Ovary (tissue), 9 donors: ENCODE data around the gene SCD. TPM values are rescaled to one million over a fixed set of nuclear protein-coding genes. Genes with fewer than 3 reads are reported as not detected.

Source experiments
- DNase-seq, 5 donors: peaks; one replicate each; pipeline ENCODE4 v3.0.0-alpha.2; 2019 to 2020
- H3K27ac ChIP-seq, 2 donors: fragments of 200-600 bp; one replicate each; pipeline versions ENCODE4 v1.5.1 to v1.8.0; 2019 to 2022
- H3K27me3 ChIP-seq: fragments of 200-600 bp; one replicate; pipeline ENCODE4 v1.8.0; 2022
- H3K36me3 ChIP-seq: fragments of 200-600 bp; sonication (generic); one replicate; pipeline ENCODE4 v1.5.1; 2019
- H3K4me1 ChIP-seq: one replicate; pipeline ENCODE4 v1.8.1; 2013; ENCODE audit warnings: mild to moderate bottlenecking, moderate library complexity; ENCODE audit not compliant: insufficient read depth
- H3K4me3 ChIP-seq: fragments of 200-600 bp; sonication (generic); one replicate; pipeline ENCODE4 v1.5.1; 2017
- H3K9me3 ChIP-seq, 2 donors: fragments of 200-600 bp in 1 of 2; sonication (generic) in 1 of 2; one replicate each; pipeline versions ENCODE4 v1.5.1 to v1.8.1; 2013 to 2019; ENCODE audit warnings: mild to moderate bottlenecking in 1 of 2, moderate library complexity in 1 of 2
- EP300 ChIP-seq: sonication (generic); formaldehyde crosslinking; IDR thresholded peaks from one replicate; pipeline ENCODE4 v1.6.1; 2017; ENCODE audit warnings: antibody characterized with exemption
- POLR2A ChIP-seq: fragments of 450-650 bp; IDR thresholded peaks from one replicate; pipeline ENCODE4 v1.6.1; 2017; ENCODE audit warnings: antibody characterized with exemption, mild to moderate bottlenecking, moderate library complexity
- WGBS, 3 donors: extraction: QIAGEN DNeasy Blood & Tissue Kit in 1 of 3; methylation state at CpG; one replicate each; pipeline versions ENCODE4 v1.1.5 to v1.1.7; 2013 to 2017; 5-methylcytosine and 5-hydroxymethylcytosine counted together
- intact Hi-C, 4 donors: fragments of 100-400 bp; cut with DNase I; formaldehyde crosslinking; loops; one replicate each; pipeline versions ENCODE4 v1.11.0 to v1.15.1; 2022 to 2023
- polyA plus RNA-seq, 2 donors: library from polyadenylated mRNA; stranded (reverse); fragments of 200-250 nt in 1 of 2; fragments of 350-450 nt in 1 of 2; fragmentation: Illumina TruSeq in 1 of 2; extraction: RNeasy Lipid Tissue Mini Kit (QIAGEN cat#74804) in 1 of 2; gene quantifications; one replicate each; pipeline ENCODE4 v1.2.3, GENCODE V29; 2013 to 2014
- total RNA-seq, 7 donors: library from RNA; depleted of rRNA in 2 of 7; stranded (reverse); fragments of >200 nt in 2 of 7; fragmentation: NEBNext Ultra II Directional in 3 of 7; extraction: Animal tissue kit (Norgen Biotek cat#: 25700) in 3 of 7; gene quantifications; one replicate each; pipeline versions ENCODE4 v1.1.0 to v1.2.4, GENCODE V29; 2016 to 2023
- TF ChIP-seq, protein P1 (sequence below), 3 donors: fragments of 450-650 bp in 2 of 3; fragments of 200-600 bp in 1 of 3; IDR thresholded peaks; one replicate each; pipeline versions ENCODE4 v1.5.1 to v1.8.0; 2016 to 2022; ENCODE audit warnings: antibody characterized with exemption in 3 of 3, mild to moderate bottlenecking in 1 of 3
- donor health status: DM: no; HTN: no; CAD: no; lungs with moderate emphysema.
- donor health status: DM: no; HTN: no; CAD: no.
- donor health status: Bipolar disorder and iron deficiency.
- donor health status: DM: yes; HTN: yes; CAD: no.
- donor health status: DM: no; HTN: no; CAD: no.
- donor health status: DM: yes; HTN: yes; CAD: no.

Gene SCD
- total and polyA plus RNA-seq, 9 donors, result 21.1 to 302 (median 72.7) TPM

- TF ChIP-seq POLR2A (no peak), EP300 (no peak)
- TF ChIP-seq, protein P1, sequence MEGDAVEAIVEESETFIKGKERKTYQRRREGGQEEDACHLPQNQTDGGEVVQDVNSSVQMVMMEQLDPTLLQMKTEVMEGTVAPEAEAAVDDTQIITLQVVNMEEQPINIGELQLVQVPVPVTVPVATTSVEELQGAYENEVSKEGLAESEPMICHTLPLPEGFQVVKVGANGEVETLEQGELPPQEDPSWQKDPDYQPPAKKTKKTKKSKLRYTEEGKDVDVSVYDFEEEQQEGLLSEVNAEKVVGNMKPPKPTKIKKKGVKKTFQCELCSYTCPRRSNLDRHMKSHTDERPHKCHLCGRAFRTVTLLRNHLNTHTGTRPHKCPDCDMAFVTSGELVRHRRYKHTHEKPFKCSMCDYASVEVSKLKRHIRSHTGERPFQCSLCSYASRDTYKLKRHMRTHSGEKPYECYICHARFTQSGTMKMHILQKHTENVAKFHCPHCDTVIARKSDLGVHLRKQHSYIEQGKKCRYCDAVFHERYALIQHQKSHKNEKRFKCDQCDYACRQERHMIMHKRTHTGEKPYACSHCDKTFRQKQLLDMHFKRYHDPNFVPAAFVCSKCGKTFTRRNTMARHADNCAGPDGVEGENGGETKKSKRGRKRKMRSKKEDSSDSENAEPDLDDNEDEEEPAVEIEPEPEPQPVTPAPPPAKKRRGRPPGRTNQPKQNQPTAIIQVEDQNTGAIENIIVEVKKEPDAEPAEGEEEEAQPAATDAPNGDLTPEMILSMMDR (IDR thresholded peaks at IDR 0.05), result no peak
- peak in 3 of 5 donors; percentile 42 to 64 (median 47) for DNase-seq
- Histone ChIP-seq H3K4me1 (peaks cover 11% of the 10 kb centered on the region), H3K36me3 (no peaks in the 10 kb centered on the region), H3K9me3 (no peaks in the 10 kb centered on the region), H3K27ac (peak overlapping the region in 1 of 2 donors; percentile 23), H3K27me3 (no peaks in the 10 kb centered on the region), H3K4me3 (no peak overlapping the region)
- 3 to 6% (median 5%) methylated on average over 3 of the region's 3 CpGs for WGBS, 3 donors
- intact Hi-C loops, result no loop called here
These were observed 12.6 kb downstream of the SCD start for GRCh38 chr10:100359529-100360150.

- DNase-seq, result no peak
- Histone ChIP-seq H3K27ac (no peak overlapping the region), H3K27me3 (no peaks in the 10 kb centered on the region), H3K36me3 (no peaks in the 10 kb centered on the region), H3K4me1 (peaks cover 15% of the 10 kb centered on the region), H3K9me3 (no peaks in the 10 kb centered on the region), H3K4me3 (no peak overlapping the region)
- 65 to 68% (median 67%) methylated on average over 6 of the region's 6 CpGs for WGBS, 3 donors
- intact Hi-C loops, result no loop called here
- TF ChIP-seq EP300 (no peak), POLR2A (no peak)
- TF ChIP-seq, protein P1 (IDR thresholded peaks at IDR 0.05), result no peak
These were observed 13.2 kb downstream of the SCD start for GRCh38 chr10:100360234-100360633.

DNA sequence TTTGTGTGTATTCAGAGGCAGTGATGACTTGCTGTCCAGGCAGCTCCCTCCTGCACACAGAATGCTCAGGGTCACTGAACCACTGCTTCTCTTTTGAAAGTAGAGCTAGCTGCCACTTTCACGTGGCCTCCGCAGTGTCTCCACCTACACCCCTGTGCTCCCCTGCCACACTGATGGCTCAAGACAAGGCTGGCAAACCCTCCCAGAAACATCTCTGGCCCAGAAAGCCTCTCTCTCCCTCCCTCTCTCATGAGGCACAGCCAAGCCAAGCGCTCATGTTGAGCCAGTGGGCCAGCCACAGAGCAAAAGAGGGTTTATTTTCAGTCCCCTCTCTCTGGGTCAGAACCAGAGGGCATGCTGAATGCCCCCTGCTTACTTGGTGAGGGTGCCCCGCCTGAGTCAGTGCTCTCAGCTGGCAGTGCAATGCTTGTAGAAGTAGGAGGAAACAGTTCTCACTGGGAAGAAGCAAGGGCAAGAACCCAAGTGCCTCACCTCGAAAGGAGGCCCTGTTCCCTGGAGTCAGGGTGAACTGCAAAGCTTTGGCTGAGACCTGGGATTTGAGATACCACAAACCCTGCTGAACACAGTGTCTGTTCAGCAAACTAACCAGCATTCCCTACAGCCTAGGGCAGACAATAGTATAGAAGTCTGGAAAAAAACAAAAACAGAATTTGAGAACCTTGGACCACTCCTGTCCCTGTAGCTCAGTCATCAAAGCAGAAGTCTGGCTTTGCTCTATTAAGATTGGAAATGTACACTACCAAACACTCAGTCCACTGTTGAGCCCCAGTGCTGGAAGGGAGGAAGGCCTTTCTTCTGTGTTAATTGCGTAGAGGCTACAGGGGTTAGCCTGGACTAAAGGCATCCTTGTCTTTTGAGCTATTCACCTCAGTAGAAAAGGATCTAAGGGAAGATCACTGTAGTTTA lies 15.8 kb downstream of the SCD start:
- Histone ChIP-seq H3K27me3 (no peaks in the 10 kb centered on the region), H3K36me3 (no peaks in the 10 kb centered on the region), H3K9me3 (no peaks in the 10 kb centered on the region), H3K4me1 (peaks cover 15% of the 10 kb centered on the region), H3K27ac (no peak overlapping the region), H3K4me3 (no peak overlapping the region)
- TF ChIP-seq POLR2A, result no peak
- TF ChIP-seq, protein P1 (IDR thresholded peaks at IDR 0.05), result no peak
- TF ChIP-seq EP300, result no peak
- intact Hi-C loops, result no loop called here
- WGBS, 3 donors, result 75 to 79% (median 76%) methylated on average over 6 of the region's 6 CpGs
- no peak for DNase-seq

GRCh38 chr10:100364175-100364574 lies 17.1 kb downstream of the SCD start:
- no peaks in the 10 kb centered on the region for H3K9me3 ChIP-seq
- peaks cover 13% of the 10 kb centered on the region for H3K4me1 ChIP-seq
- H3K27ac ChIP-seq, result no peak overlapping the region
- no peak overlapping the region for H3K4me3 ChIP-seq
- DNase-seq, result no peak
- intact Hi-C loops, result no loop called here
- WGBS, 3 donors, result 81 to 90% (median 86%) methylated on average over 3 of the region's 3 CpGs
- no peaks in the 10 kb centered on the region for H3K27me3 ChIP-seq
- no peaks in the 10 kb centered on the region for H3K36me3 ChIP-seq
- TF ChIP-seq POLR2A (no peak), EP300 (no peak)
- TF ChIP-seq, protein P1 (IDR thresholded peaks at IDR 0.05), result no peak
